GM18909 (cell line): ENCODE data around the gene UGT2B7.
"Not testable (repeated sequence)": the region's sequence is repeated elsewhere in the genome, so short reads cannot be mapped to it uniquely, and the experiment has no call there.

Source experiments
- ATAC-seq: cut with Tn5 transposase; IDR thresholded peaks from one replicate; pipeline ENCODE4 v1.9.1; 2021; ENCODE audit warnings: mild to moderate bottlenecking; ENCODE audit not compliant: unreplicated experiment, poor library complexity

The UGT2B7 gene

DNA sequence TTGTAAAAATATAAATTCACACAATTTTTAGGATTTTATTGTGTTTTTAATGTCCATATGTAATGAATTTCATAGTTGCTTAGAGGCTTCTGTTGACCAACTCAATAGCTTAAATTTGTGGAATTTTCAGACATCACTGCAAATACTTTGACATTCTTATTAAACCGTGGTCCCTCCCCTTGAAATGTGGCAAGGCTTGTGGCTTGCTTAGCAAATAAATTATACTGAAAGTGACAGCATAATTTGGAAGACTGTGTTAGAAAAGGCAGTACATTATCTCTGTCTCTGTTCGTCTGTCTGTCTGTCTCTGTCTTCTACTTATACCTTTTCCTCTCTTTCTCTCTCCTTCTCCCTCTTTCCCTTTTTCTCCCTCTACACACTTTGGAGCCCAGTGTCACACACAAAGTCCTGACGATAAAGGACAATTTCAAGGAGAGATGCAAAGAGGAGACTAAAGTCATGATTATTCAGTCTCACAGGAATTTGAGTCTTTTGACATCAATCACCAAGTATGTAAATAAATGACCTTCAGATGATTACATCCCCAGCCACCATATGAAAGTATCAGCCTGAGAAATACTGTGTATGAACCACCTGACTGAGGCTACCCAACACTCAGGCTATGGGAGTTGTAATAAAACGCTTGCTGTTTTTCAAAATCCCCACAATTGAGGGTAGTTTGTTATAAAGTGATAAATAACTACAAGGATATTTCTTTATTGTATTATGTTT is 21.0 kb upstream of the UGT2B7 start:
- no peak for ATAC-seq

DNA sequence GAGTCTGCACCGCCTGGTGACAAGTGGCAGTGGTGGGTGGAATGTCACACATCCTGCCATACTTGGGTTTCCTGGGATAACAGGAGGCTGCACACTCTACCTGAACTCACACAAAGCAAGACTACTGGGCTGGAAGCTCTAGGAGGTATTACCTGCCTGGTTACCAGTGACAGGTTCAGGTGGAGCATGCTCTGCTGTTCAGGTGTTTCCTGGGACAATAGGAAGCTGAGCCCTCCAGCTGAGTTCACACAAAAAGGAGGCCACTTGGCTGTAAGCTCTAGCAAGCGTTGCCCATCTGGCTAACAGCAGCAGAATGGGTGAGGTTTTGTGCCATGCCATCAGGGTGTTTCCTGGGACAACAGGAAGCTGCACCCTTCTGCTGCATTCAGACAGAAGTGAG is 17.4 kb upstream of the UGT2B7 start:
- ATAC-seq: no peak

DNA sequence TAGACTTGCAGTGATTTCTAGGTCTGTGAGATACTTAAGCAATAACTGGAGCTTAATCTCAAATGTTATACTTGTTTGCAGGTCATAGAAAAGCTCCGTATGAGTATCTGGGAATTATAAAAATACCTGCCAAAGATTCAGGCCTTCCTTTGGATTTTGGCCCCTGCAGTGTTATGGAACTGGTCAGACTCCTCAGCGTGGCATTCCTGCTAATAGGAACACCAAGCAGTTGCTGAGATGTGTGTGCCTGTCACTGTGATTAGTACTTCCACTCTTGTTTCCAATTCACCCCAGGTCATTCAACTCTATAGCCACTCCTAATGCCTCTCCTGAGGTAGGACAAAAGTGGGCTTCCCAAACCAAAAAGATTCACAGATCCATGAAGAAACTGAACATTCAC is 7.8 kb upstream of the UGT2B7 start:
- ATAC-seq: no peak

DNA sequence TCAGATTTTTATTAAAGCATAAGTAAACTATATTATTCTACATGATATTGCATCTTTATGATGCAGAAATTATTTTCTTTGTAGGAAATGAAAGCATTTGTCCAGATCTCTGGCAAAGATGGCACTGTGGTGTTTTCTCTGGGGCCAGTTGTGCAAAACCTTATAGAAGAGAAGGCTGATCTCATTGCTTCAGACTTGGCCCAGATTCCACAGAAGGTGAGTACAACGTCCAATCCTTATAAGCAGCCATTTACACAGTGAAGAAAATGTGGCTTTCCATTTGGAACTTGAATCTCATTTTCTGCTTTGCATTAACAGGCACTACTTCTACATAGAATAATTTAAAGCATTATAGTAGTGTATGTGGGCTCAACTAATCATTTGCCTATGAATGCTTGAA is 6.9 kb upstream of the UGT2B7 start:
- no peak for ATAC-seq

DNA sequence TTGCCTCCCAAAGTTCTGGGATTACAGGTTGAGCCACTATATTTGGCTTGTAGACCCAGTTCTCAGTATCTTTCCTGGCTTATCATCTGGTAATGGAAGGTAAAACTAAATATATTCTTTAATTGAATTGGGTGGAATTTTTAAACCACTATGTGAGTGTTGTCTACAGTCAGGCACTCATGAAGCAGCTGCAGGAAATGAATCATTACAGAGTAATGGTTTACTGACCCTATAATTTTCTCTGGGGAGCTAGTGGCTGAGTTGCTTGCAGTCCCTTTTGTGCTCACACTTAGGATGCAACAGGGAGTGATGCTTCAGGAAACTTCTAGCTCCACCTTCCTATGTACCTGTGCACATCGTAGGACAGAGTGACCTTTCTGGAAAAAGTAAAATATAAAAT is 4.1 kb upstream of the UGT2B7 start:
- no peak for ATAC-seq

DNA sequence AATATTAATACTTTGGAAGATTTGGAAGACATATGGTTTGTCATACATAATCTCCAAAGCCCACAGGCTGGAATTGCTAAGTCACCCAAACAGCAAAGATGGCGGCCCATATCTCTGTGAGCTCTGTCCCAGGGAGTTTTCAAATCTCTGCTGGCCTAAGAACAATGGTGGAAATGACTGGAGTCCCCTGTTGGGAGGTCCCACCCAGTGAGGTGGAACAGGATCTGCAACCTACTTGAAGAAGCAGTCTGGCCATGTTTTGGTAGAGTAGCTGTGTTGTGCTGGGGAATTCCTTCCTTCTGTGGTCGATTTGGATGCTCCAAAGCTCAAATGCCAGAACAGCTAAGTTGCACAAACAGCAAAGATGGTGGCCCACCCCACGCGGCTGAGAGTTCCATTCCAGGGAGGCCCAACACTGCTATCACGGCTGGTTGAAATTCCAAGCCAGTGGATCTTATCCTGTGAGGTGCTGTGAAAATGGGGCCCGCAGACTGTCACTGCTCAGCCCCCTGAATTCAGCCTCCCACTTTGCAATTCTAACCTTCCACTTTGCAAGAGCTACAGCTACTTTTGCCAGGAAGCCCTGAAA is 3.2 kb upstream of the UGT2B7 start:
- ATAC-seq: no peak

DNA sequence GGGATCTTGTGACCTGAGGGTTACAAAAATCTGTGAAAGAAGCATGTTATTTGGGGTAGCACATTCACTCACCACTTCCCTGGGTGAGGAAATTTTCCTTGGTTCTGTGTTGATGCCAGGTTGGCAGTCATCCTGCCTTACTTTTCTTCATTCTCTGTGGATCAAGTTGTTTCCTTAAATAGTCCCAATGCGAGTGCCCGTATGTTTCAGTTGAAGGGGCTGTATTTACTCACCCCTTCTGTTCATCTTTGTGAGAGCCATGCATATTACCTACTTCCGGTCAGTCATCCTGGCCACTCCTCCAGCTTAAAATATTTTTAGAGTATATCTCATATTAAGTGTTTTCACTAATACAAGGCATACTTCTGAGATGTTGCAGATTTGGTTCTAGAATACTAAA is 2.6 kb upstream of the UGT2B7 start:
- no peak for ATAC-seq

DNA sequence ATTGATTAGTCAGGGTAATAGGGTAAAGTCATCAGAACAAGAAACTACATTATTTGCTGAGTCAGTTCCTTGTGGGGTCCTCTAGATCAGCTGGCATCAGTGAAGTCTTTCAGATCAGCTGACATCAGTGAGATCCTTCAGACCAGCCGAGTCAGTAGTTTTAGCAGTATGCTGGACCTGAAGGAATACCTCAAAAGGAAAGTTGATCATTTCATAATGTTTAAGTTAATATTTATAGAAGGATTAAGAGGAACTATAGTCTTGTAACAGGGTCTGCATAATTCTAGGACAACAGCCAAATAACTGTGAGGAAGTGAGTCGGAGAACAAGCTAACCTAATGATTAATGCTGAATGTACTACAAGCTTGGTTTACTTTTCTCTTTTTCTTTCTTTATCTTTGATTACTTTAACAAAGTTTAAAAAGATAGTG is 958 bp upstream of the UGT2B7 start:
- peak; percentile 60 for ATAC-seq

DNA sequence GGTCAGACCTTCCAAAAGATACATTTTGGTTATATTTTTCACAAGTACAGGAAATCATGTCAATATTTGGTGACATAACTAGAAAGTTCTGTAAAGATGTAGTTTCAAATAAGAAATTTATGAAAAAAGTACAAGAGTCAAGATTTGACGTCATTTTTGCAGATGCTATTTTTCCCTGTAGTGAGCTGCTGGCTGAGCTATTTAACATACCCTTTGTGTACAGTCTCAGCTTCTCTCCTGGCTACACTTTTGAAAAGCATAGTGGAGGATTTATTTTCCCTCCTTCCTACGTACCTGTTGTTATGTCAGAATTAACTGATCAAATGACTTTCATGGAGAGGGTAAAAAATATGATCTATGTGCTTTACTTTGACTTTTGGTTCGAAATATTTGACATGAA is 536 bp downstream of the UGT2B7 start:
- no peak for ATAC-seq

DNA sequence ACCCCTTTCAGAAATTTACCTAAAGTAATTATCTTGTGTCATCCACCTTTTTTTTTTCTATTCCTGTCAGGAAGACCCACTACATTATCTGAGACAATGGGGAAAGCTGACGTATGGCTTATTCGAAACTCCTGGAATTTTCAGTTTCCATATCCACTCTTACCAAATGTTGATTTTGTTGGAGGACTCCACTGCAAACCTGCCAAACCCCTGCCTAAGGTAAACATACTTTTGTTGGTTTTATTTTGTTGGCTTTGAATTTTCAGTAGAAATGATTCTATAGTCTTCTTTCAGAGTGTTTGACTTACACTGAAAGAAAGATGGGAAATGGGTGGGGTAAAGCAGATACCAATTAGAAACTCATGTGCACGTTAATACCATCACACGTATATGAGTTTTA is 2.2 kb downstream of the UGT2B7 start:
- ATAC-seq: no peak

DNA sequence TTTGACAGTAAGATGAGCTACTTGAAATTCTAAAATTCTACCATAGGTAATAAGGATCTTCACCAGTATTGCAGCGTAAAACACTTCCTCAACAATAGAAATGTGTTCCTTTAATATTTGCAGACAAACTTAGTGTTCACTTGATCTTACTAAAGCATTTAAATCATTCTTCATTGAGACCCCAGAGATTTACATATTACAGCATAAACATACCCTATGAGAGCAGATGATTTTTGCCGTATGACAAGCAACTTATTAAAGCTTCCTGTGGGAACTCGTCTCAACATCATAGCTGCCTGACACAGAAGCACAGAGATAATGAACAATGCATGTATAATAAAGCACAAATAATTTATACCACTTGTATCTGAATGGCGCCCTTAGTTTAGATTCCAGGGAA is 3.6 kb downstream of the UGT2B7 start:
- ATAC-seq: no peak

DNA sequence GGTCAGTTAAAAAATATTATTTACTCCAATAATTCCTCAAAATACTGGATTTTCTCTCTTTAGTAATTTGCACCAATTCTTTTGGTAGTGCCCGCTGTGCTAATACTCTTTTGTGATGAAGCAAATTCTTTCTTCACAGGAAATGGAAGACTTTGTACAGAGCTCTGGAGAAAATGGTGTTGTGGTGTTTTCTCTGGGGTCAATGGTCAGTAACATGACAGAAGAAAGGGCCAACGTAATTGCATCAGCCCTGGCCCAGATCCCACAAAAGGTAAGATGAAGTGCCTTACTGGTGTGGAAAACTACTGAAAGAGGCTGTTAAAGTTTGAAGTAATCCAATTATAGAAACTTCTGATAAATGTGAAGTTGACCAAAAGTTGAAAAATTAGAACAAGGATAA is 6.4 kb downstream of the UGT2B7 start:
- ATAC-seq: not testable (repeated sequence)

DNA sequence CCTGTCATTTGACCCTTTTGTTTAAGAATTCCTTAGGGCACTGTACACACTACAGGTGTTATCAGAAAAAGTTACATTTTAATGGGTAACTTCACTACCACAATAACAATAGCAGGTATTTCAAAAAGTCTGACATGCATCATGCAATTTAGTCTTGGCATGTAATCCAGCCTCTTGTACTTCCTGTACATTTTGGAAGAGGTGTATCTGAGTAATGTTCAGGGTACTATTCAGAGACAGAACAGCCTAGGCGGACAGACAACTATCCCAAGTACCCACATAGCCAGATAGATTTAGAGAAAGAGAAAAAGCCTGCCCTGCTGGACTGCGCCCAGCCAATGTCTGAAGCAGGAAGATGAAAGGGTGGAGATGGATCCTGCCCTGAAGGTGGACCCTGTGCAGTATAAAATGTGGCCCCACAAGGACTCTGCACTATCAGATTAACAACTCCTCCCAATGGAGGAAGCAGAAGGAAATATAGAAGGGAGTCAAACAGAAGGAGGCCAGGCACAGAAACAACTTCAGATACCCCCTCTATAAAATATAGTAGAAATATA is 8.5 kb downstream of the UGT2B7 start:
- ATAC-seq: no peak

DNA sequence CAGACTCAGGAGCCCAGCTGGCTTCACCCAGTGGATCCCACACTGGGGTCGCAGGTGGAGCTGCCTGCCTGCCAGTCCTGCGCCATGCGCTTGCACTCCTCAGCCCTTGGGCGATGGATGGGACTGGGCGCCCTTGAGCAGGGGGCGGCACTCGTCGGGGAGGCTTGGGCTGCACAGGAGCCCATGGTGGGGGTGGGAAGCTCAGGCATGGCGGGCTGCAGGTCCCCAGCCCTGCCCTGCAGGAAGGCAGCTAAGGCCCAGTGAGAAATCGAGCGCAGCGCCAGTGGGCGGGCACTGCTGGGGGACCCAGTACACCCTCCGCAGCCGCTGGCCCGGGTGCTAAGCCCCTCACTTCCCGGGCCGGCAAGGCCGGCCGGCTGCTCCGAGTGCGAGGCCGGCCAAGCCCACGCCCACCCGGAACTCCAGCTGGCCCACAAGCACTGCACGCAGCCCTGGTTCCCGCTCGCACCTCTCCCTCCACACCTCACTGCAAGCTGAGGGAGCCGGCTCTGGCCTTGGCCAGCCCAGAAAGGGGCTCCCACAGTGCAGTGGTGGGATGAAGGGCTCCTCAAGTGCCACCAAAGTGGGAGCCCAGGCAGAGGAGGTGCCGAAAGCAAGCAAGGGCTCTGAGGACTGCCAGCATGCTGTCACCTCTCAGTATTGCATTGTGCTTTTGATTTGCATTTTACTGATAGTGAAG is 19.0 kb downstream of the UGT2B7 start:
- ATAC-seq: not testable (repeated sequence)

DNA sequence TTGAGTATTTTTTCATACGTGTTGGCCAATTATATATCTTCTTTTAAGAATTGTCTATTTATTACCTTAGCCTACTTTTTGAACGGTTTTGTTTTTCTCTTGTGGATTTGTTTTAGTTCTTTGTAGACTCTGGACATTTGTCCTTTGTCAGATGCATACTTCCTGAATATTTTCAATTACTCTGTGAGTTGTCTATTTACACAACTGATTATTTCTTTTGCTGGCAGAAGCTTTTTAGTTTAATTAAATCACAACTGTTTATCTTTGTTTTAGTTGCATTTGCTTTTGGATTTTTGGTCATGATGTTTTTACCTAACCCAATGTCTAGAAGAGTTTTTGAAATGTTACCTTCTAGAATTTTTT is 19.6 kb downstream of the UGT2B7 start:
- ATAC-seq: no peak

DNA sequence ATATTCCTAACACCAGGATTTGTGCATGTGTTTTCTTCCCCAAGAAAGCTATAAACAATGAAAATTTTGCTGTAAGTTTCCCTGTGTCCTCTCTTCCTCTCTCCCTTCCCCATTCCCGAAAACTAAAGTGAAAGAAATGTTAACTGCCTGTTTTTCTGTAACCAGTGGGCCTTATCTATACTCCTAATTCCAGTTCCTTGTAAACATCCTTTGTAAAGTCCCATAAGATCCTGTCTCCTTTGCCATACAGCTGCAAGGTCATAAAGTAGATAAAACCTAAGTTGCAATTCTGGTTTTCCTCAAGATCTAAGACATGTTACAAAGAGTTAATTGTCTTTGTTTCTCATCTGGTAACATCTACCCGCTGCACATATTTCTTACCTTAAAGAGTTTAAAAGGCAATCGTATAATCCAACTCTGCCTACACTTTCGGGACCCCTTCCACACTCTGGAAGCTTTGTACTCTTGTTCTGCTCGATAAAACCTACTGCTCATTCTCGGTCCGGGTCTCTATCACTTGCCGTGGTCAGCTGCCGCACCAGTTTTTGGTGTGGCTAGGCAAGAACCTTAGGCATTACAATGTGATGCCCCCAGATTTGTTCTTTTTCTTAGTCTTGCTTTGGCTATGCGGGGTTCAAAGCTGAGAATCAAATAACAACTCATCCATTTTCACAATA is 20.5 kb downstream of the UGT2B7 start:
- no peak for ATAC-seq

DNA sequence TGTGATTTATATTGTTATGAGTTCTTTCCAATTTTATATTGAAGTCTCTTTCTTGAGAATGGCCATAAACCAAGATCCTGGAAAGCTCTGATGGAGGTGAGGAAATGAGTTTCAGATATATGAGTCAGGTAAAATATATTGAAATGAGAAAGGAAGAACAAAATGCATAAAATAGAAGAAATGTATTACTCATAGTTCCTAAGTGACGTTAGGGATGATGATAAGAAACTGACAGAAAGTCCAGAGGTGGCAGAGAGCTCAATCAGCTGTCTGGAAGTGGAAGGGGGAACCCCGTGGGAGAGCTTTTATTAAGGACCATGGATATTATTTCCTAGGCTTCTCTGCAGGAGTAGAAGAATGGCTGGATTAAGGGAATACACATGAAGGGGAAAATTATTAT is 24.6 kb downstream of the UGT2B7 start:
- no peak for ATAC-seq

DNA sequence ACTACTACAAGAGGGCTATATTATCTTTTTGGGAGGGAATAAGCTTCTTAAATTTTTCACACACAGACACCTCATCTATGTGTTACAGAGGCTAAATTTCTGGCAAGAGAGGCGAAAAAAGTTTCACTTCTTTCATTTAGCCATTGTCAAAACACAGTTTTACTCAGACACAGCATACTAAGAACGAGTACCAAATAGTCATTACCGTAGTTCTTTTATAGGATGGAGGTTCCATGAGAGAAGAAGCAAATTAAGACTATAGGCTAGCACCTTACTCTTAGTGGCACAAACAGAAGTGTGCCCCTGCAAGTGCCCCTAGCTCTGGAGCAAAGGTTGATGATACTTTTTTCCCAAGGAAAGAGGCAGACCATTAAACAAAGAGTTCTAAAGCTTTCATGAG is 26.2 kb downstream of the UGT2B7 start:
- no peak for ATAC-seq

DNA sequence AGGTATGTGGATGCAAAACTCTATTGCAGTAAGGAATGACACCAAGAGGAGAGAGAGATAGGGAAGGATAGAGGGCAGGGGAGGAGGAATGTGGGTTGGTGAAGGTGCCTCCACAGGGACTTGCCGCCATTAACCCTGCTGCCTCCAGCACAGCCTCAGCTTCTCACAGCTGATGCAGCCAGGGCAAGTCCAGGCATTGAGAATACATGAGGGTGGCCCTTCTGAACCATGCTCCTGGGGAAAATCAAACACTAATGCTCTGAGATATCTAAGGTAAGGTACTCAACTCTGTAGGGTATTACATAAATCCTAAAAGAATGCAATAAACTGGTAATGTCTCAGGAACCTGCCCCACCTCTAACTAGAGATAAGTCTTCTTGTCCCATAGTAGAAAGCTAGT is 28.7 kb downstream of the UGT2B7 start:
- ATAC-seq: no peak

DNA sequence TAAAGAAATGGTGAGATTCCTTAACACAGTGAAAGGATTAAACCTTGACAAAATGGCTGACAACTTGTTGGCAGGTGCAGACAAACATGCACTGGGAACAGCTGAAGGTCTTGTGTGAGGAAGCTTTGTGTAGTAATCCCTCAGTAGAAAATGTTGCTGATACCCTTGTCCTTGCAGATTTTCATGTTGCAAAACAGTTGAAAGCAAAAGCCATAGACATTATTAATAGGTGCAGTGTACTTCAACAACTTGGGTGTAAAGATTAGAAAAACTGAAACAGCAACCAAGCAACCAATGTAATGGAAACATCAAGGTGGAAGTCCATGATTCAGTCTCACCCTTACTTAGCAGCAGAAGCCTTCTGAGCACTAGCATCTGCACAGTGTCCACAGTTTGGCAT is 29.8 kb downstream of the UGT2B7 start:
- ATAC-seq: peak; percentile 57

DNA sequence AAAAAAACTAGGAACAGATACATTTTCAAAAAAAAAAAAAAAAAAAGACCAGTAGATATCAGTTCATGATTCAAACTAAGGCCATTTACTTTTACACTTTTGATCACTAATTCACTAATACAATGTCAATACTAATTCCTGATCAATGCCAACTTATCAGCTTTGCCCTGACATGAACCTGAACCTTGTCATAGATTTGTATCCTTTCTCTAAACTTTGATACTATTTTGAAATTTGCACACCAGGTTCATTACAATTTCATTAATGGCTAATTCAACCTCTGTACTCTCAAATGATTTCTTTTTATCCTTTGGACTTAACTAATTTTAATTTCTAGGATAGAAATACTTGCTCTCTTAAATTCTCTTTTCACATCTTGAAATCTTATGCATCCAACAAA is 37.7 kb downstream of the UGT2B7 start:
- ATAC-seq: no peak
